Measurements from ENCODE around the gene MXI1.

GRCh38 chr10:110181451-110181850 is 26.0 kb upstream of the MXI1 start:
- TF ChIP-seq CTCF (IDR thresholded peaks at IDR 0.05) (no peak), POLR2A (IDR thresholded peaks at IDR 0.05) (no peak)
